Keratinocyte (primary cell): Measurements from ENCODE around the gene GATAD1. TPM values are rescaled to one million over a fixed set of nuclear protein-coding genes. Genes with fewer than 3 reads are reported as not detected.
"Not testable (repeated sequence)": the region's sequence is repeated elsewhere in the genome, so short reads cannot be mapped to it uniquely, and the experiment has no call there.

Source experiments
- DNase-seq: peaks from one replicate; pipeline ENCODE4 v3.0.0-alpha.2; 2011; ENCODE audit warnings: low read depth, missing footprints, low spot score
- FAIRE-seq: peaks from 2 replicates; lab custom pipeline; 2011; peaks lifted over from hg19 to GRCh38; lab: Jason Lieb, UNC
- H2AFZ ChIP-seq: 2 replicates; pipeline ENCODE4 v1.6.0; 2012; ENCODE audit warnings: low read length, control low read depth, inconsistent platforms; ENCODE audit not compliant: control insufficient read depth
- H3K27ac ChIP-seq: 2 replicates; pipeline ENCODE4 v1.5.1; 2011; ENCODE audit warnings: low read length; ENCODE audit not compliant: control insufficient read depth, insufficient read depth
- H3K27me3 ChIP-seq: 3 replicates; pipeline ENCODE4 v1.6.0; 2011; ENCODE audit warnings: low read length; ENCODE audit not compliant: control insufficient read depth, insufficient read depth; ENCODE audit errors: extremely low read depth
- H3K36me3 ChIP-seq, 2 experiments: 2 replicates in 1 of 2; 3 replicates in 1 of 2; pipeline ENCODE4 v1.5.1; 2011; ENCODE audit warnings: low read length in 2 of 2, mild to moderate bottlenecking in 1 of 2; ENCODE audit not compliant: control insufficient read depth in 2 of 2, insufficient read depth in 2 of 2; ENCODE audit errors: extremely low read depth in 1 of 2
- H3K4me1 ChIP-seq: 3 replicates; pipeline ENCODE4 v1.5.1; 2011; ENCODE audit warnings: low read length; ENCODE audit not compliant: control insufficient read depth, insufficient read depth; ENCODE audit errors: extremely low read depth
- H3K4me2 ChIP-seq: 3 replicates; pipeline ENCODE4 v1.6.0; 2011; ENCODE audit warnings: low read depth, low read length; ENCODE audit not compliant: control insufficient read depth, insufficient read depth; ENCODE audit errors: extremely low read depth
- H3K4me3 ChIP-seq, 3 experiments: fragments of 200-600 bp in 1 of 3; sonication (generic) in 1 of 3; 2 replicates in 2 of 3; 3 replicates in 1 of 3; pipeline ENCODE4 v1.5.1; 2011 to 2016; ENCODE audit warnings: low read length in 3 of 3, mild to moderate bottlenecking in 3 of 3, control low read depth in 2 of 3, inconsistent platforms in 1 of 3, low read depth in 1 of 3, mixed read lengths in 1 of 3, mixed run types in 1 of 3, moderate library complexity in 1 of 3; ENCODE audit not compliant: control insufficient read depth in 2 of 3, insufficient read depth in 2 of 3; ENCODE audit errors: extremely low read depth in 1 of 3
- H3K79me2 ChIP-seq: 2 replicates; pipeline ENCODE4 v1.6.0; 2012; ENCODE audit warnings: low read length; ENCODE audit not compliant: control insufficient read depth, insufficient read depth
- H3K9ac ChIP-seq: 3 replicates; pipeline ENCODE4 v1.6.0; 2011; ENCODE audit warnings: low read length; ENCODE audit not compliant: control insufficient read depth, insufficient read depth; ENCODE audit errors: extremely low read depth
- H3K9me1 ChIP-seq: 3 replicates; pipeline ENCODE4 v1.6.0; 2011; ENCODE audit warnings: low read length; ENCODE audit not compliant: control insufficient read depth, insufficient read depth; ENCODE audit errors: extremely low read depth
- H3K9me3 ChIP-seq: 2 replicates; pipeline ENCODE4 v1.5.1; 2012; ENCODE audit warnings: low read depth, low read length; ENCODE audit not compliant: control insufficient read depth
- H4K20me1 ChIP-seq: 3 replicates; pipeline ENCODE4 v1.6.0; 2011; ENCODE audit warnings: low read length; ENCODE audit not compliant: control insufficient read depth, insufficient read depth; ENCODE audit errors: extremely low read depth
- CTCF ChIP-seq, 3 experiments: IDR thresholded peaks in 1 of 3; conservative IDR thresholded peaks in 1 of 3; optimal IDR thresholded peaks in 1 of 3; 2 replicates in 2 of 3; 3 replicates in 1 of 3; pipeline versions ENCODE3 to v1.5.1; 2011; ENCODE audit warnings: low read length in 3 of 3, mild to moderate bottlenecking in 3 of 3, moderate library complexity in 2 of 3, control low read depth in 1 of 3, inconsistent platforms in 1 of 3; ENCODE audit not compliant: insufficient read depth in 2 of 3; ENCODE audit errors: extremely low read depth in 1 of 3
- EZH2 ChIP-seq: IDR thresholded peaks from one replicate; pipeline ENCODE4 v1.6.1; 2012; ENCODE audit warnings: inconsistent platforms, mild to moderate bottlenecking, low read length, moderate library complexity
- dilution Hi-C: fragments of 300-500 bp; cut with MboI; formaldehyde crosslinking; loops from one replicate; pipeline ENCODE4 v1.7.0; 2020; ENCODE audit warnings: low sequenced_read_pairs; ENCODE audit not compliant: extremely low pct_ligation_motif_present
- polyA plus RNA-seq, 5 experiments: library from polyadenylated mRNA; depleted of rRNA in 3 of 5; stranded (reverse) in 3 of 5; stranded (forward) in 1 of 5; unstranded in 1 of 5; fragments of >200 nt; gene quantifications; 1 replicate in 1 of 5; 2 replicates in 3 of 5; 3 replicates in 1 of 5; pipeline versions ENCODE4 v1.2.1 to v1.2.3, GENCODE V29; 2011 to 2012; ENCODE audit warnings: missing spikeins in 2 of 5, low read depth in 1 of 5, low replicate concordance in 1 of 5

Gene GATAD1
- polyA plus RNA-seq, 1 donor (not counting 4 experiments of a cell fraction or from before 2014, with no cell fraction given), result 16.5 TPM

- Histone ChIP-seq H3K4me1 (no peaks in the 10 kb centered on the region), H3K9me3 (no peaks in the 10 kb centered on the region), H3K27me3 (peaks cover 3% of the 10 kb centered on the region), H3K9me1 (no peaks in the 10 kb centered on the region), H3K27ac (no peak overlapping the region), H3K4me3 (no peak overlapping the region), H3K4me2 (no peak overlapping the region), H3K36me3 (no peaks in the 10 kb centered on the region), H2AFZ (no peak overlapping the region), H3K9ac (no peak overlapping the region), H4K20me1 (no peaks in the 10 kb centered on the region), H3K79me2 (no peaks in the 10 kb centered on the region)
- DNase-seq (no peak), FAIRE-seq (no peak)
- dilution Hi-C loops, result no loop called here
- TF ChIP-seq EZH2, result no peak
- no peak for TF ChIP-seq CTCF (optimal IDR thresholded peaks at IDR 0.05 in 1 of 3, IDR thresholded peaks at IDR 0.05 in 1 of 3, conservative IDR thresholded peaks at IDR 0.05 in 1 of 3; ENCODE audit: extremely low read depth in 1 of 3, insufficient read depth in 2 of 3, low read length in 3 of 3)
Measured at GRCh38 chr7:92436612-92437445, 10.5 kb upstream of the GATAD1 start.

- Histone ChIP-seq H3K9me1 (no peaks in the 10 kb centered on the region), H3K4me1 (no peaks in the 10 kb centered on the region), H3K27ac (no peak overlapping the region), H3K9ac (no peak overlapping the region), H3K4me3 (no peak overlapping the region), H3K4me2 (no peak overlapping the region), H3K36me3 (no peaks in the 10 kb centered on the region), H4K20me1 (no peaks in the 10 kb centered on the region), H2AFZ (no peak overlapping the region), H3K9me3 (no peaks in the 10 kb centered on the region), H3K79me2 (no peaks in the 10 kb centered on the region), H3K27me3 (peaks cover 3% of the 10 kb centered on the region)
- dilution Hi-C loops, result no loop called here
- no peak for TF ChIP-seq EZH2
- TF ChIP-seq CTCF (optimal IDR thresholded peaks at IDR 0.05 in 1 of 3, IDR thresholded peaks at IDR 0.05 in 1 of 3, conservative IDR thresholded peaks at IDR 0.05 in 1 of 3; ENCODE audit: extremely low read depth in 1 of 3, insufficient read depth in 2 of 3, low read length in 3 of 3), result no peak
- no peak for FAIRE-seq
- no peak for DNase-seq
Measured at GRCh38 chr7:92437956-92438491, 9.3 kb upstream of the GATAD1 start.

GRCh38 chr7:92442720-92443119, 4.6 kb upstream of the GATAD1 start:
- H3K36me3 ChIP-seq, H3K27ac ChIP-seq, H3K9me3 ChIP-seq, H3K4me3 ChIP-seq, dilution Hi-C loops, H3K79me2 ChIP-seq, H2AFZ ChIP-seq, FAIRE-seq, H3K27me3 ChIP-seq, H3K9me1 ChIP-seq, H3K4me2 ChIP-seq, H3K9ac ChIP-seq, DNase-seq, H3K4me1 ChIP-seq, H4K20me1 ChIP-seq: not testable (repeated sequence)
